DMS53 (cell line): Measurements from ENCODE around the gene TIMM10.

Experiments
- DNase-seq: peaks from one replicate; lab custom pipeline; 2025; lab: John Stamatoyannopoulos, UW

Gene TIMM10

DNA sequence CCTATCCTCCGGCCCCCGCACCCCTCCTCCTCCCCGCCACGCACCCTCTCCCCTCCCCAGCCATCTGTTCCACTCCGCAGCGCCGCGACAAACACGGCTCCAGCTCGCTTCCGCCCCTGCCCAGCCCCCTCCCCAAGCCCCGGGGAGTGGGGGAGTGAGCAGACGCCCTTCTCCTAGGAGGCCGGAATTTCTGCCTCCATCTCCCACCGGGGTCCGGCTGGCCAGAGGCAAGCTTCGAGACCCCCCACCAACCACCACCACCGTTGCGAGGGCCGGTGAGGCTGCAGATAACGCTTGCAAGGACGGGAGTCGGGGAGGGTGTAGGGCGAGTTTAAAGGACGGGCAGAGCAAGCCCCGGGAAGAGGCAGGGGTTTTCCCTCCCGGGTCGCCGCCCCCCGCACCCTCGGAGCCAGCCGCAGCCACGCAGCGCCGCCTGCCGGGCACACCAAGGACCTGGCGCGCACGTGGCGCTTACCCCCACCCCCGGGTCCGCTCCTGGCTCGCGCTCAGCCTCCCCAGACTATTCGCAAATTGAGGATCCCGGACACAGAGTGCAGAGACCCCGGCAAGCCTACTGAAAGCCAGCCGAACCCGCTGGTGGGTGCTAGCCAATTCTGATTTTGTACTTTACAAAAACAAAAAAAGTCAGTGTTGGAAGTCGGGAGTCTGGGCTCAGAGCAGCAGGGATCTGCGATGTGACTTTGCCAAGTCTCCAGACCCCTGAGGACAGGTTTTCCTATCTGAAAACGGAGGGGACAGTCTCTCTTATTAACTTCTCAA lies 47.6 kb downstream of the TIMM10 start:
- DNase-seq = peak; percentile 58

GRCh38 chr11:57481915-57482781 lies 48.4 kb downstream of the TIMM10 start:
- no peak for DNase-seq

DNA sequence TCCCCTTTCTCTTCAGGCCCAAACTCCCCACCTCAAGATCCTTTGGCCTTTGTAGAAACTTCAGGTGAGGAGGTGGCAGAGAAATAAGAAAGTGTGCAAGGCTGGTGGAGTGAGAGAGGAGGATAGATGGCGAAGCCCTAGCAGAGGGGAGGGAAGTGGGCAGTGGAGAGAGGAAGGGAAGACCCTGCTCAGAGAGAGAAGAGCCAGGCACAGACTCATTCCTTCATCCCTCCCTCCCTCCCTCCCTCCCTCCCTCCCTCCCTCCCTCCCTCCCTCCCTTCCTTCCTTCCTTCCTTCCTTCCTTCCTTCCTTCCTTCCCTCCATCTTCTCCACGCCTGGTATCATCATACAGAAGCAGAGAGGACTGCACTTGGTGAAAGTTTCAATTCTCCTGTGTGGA lies 49.2 kb downstream of the TIMM10 start:
- no peak for DNase-seq

GRCh38 chr11:57480409-57481137 lies 50.0 kb downstream of the TIMM10 start:
- peak; percentile 70 for DNase-seq

DNA sequence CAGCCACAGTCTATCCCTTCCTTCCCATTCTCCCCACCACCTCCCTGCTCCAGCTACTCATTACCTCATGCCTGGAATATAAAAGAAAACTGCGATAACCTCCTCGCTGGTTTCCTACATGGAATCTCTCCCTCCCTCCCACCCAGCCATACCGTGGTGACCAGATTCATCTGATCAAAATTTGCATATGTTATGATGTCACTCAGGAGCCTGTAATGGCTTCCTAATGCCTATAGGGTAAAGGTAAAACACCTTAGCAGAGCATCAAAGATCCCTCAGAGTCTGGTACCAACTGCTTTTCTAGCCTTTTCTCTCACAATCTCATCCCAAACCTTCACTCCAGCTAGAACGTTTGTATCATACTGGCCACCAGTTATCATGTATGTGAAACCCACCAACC lies 50.6 kb downstream of the TIMM10 start:
- DNase-seq = peak; percentile 15

GRCh38 chr11:57479021-57479663 lies 51.4 kb downstream of the TIMM10 start:
- no peak for DNase-seq
